ENCODE data around the gene MRO. TPM values are rescaled to one million over a fixed set of nuclear protein-coding genes. Genes with fewer than 3 reads are reported as not detected.

MRO gene
- total RNA-seq, 4 donors from 2014 or later, result 4.8 to 17.5 (median 6.7) TPM; not detected in 1

- no peak for DNase-seq
- H3K27ac ChIP-seq, result no peak overlapping the region
- H3K4me3 ChIP-seq, result no peak overlapping the region
- H3K27me3 ChIP-seq, result no peaks in the 10 kb centered on the region
- TF ChIP-seq CTCF (IDR thresholded peaks at IDR 0.05) (no peak), POLR2A (IDR thresholded peaks at IDR 0.05) (no peak)
- H3K9me3 ChIP-seq, result no peaks in the 10 kb centered on the region
- H3K4me1 ChIP-seq, result no peaks in the 10 kb centered on the region
- H3K36me3 ChIP-seq, result no peaks in the 10 kb centered on the region
These were observed 66.5 kb downstream of the MRO start for GRCh38 chr18:50753311-50753710.

- no peak overlapping the region for H3K27ac ChIP-seq
- H3K9me3 ChIP-seq, result no peaks in the 10 kb centered on the region
- no peaks in the 10 kb centered on the region for H3K4me1 ChIP-seq
- H3K4me3 ChIP-seq, result no peak overlapping the region
- no peak for TF ChIP-seq POLR2A (IDR thresholded peaks at IDR 0.05)
- no peak for TF ChIP-seq CTCF (IDR thresholded peaks at IDR 0.05)
- no peaks in the 10 kb centered on the region for H3K36me3 ChIP-seq
- no peaks in the 10 kb centered on the region for H3K27me3 ChIP-seq
- DNase-seq, result no peak
These were observed 67.9 kb downstream of the MRO start for GRCh38 chr18:50751947-50752346.

- H3K9me3 ChIP-seq, result no peaks in the 10 kb centered on the region
- TF ChIP-seq POLR2A (IDR thresholded peaks at IDR 0.05) (no peak), CTCF (IDR thresholded peaks at IDR 0.05) (no peak)
- H3K36me3 ChIP-seq, result no peaks in the 10 kb centered on the region
- no peaks in the 10 kb centered on the region for H3K27me3 ChIP-seq
- H3K27ac ChIP-seq, result no peak overlapping the region
- H3K4me1 ChIP-seq, result no peaks in the 10 kb centered on the region
- no peak for DNase-seq
- no peak overlapping the region for H3K4me3 ChIP-seq
These were observed 68.3 kb downstream of the MRO start for GRCh38 chr18:50751490-50751889.

GRCh38 chr18:50750546-50750945 lies 69.3 kb downstream of the MRO start:
- DNase-seq, result no peak
- no peaks in the 10 kb centered on the region for H3K27me3 ChIP-seq
- H3K4me1 ChIP-seq, result no peaks in the 10 kb centered on the region
- H3K36me3 ChIP-seq, result no peaks in the 10 kb centered on the region
- H3K9me3 ChIP-seq, result no peaks in the 10 kb centered on the region
- H3K27ac ChIP-seq, result no peak overlapping the region
- H3K4me3 ChIP-seq, result no peak overlapping the region
- TF ChIP-seq POLR2A (IDR thresholded peaks at IDR 0.05), result no peak
- no peak for TF ChIP-seq CTCF (IDR thresholded peaks at IDR 0.05)

- TF ChIP-seq POLR2A (IDR thresholded peaks at IDR 0.05) (no peak), CTCF (IDR thresholded peaks at IDR 0.05) (no peak)
These were observed 69.9 kb downstream of the MRO start for GRCh38 chr18:50749945-50750344.

GRCh38 chr18:50749421-50749820 lies 70.4 kb downstream of the MRO start:
- TF ChIP-seq POLR2A (IDR thresholded peaks at IDR 0.05), result no peak
- TF ChIP-seq CTCF (IDR thresholded peaks at IDR 0.05), result no peak
- no peaks in the 10 kb centered on the region for H3K36me3 ChIP-seq
- no peaks in the 10 kb centered on the region for H3K27me3 ChIP-seq
- H3K27ac ChIP-seq, result no peak overlapping the region
- no peak overlapping the region for H3K4me3 ChIP-seq
- no peaks in the 10 kb centered on the region for H3K4me1 ChIP-seq
- no peak for DNase-seq
- H3K9me3 ChIP-seq, result no peaks in the 10 kb centered on the region

More at GRCh38 chr18:50749945-50750344, 69.9 kb downstream of the MRO start:
- no peak for DNase-seq
- Histone ChIP-seq H3K4me3 (no peak overlapping the region), H3K9me3 (no peaks in the 10 kb centered on the region), H3K4me1 (no peaks in the 10 kb centered on the region), H3K27ac (no peak overlapping the region), H3K27me3 (no peaks in the 10 kb centered on the region), H3K36me3 (no peaks in the 10 kb centered on the region)
